Left ventricle myocardium inferior (tissue), 1 donor: ENCODE data around the gene CD99. TPM values are rescaled to one million over a fixed set of nuclear protein-coding genes. Genes with fewer than 3 reads are reported as not detected.

Experiments used
- DNase-seq: peaks from one replicate; pipeline ENCODE4 v3.0.0-alpha.2; 2020
- H3K27ac ChIP-seq: fragments of 200-600 bp; replicated peaks from 2 replicates; pipeline ENCODE4 v1.8.0; 2021
- H3K27me3 ChIP-seq: fragments of 200-600 bp; 2 replicates; pipeline ENCODE4 v1.8.0; 2021; ENCODE audit warnings: low read depth
- H3K36me3 ChIP-seq: fragments of 200-600 bp; 2 replicates; pipeline ENCODE4 v1.8.0; 2021
- H3K4me1 ChIP-seq: fragments of 200-600 bp; 2 replicates; pipeline ENCODE4 v1.8.0; 2021
- H3K4me3 ChIP-seq: fragments of 200-600 bp; 2 replicates; pipeline ENCODE4 v1.8.0; 2021; ENCODE audit warnings: mild to moderate bottlenecking, moderate library complexity
- H3K9me3 ChIP-seq: fragments of 200-600 bp; replicated peaks from 2 replicates; pipeline ENCODE4 v1.8.0; 2021
- intact Hi-C: fragments of 100-400 bp; cut with micrococcal nuclease; formaldehyde crosslinking; loops from one replicate; pipeline ENCODE4 v1.11.0; 2022
- total RNA-seq: library from RNA; stranded (reverse); fragmentation: NEBNext Ultra II Directional; extraction: Animal tissue kit (Norgen Biotek cat#: 25700); gene quantifications from one replicate; pipeline ENCODE4 v1.2.1, GENCODE V29; 2021
- TF ChIP-seq, protein P1 (sequence below): fragments of 200-600 bp; IDR thresholded peaks from 2 replicates; pipeline ENCODE4 v1.8.0; 2021; ENCODE audit warnings: antibody characterized with exemption, mild to moderate bottlenecking, borderline replicate concordance
- donor health status: DM: no; HTN: yes; CAD: no; lungs with severe emphysema.

Gene CD99
- total RNA-seq, 1 donor from 2014 or later: 306 TPM

DNA sequence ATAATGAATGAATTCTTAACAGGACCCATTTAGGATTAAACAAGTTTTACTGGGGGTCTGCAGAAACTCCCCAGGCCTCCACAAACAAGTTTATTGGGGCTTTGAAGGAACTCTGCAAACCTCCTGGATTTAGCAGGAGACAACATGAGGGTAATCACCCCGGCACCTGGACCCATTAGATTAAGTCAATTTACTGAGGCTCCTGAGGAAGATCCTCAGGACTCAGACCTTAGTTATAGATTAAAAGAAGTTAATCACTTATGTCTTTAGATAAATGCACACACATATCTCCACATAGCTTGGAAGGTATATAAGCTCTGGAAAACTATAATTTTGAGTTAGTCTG lies 90.1 kb downstream of the CD99 start:
- H3K27ac ChIP-seq: no peak overlapping the region
- no peak for DNase-seq

DNA sequence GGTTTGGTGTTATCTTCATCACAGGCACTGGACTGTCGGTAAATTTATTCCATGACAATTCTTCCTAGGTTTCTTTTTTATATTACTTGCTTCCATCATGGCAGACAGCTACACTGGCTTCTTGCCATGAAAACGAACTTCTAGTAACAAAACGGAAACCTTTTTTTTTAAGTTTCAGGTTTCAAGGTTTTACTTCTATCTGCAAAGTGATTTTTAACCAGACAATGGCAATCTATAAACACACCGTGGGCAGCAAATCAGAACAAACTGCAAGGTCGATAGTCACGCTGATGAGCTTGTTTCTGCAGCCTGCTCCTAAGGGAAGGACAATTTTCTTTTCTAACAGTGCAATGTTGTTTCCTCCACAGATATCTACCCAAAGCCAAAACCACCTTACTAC lies 90.6 kb downstream of the CD99 start:
- no peak overlapping the region for H3K27ac ChIP-seq
- H3K4me3 ChIP-seq: no peak overlapping the region
- DNase-seq: no peak
- intact Hi-C loops: no loop called here
- no peaks in the 10 kb centered on the region for H3K9me3 ChIP-seq
- peaks cover 28% of the 10 kb centered on the region for H3K27me3 ChIP-seq
- H3K4me1 ChIP-seq: no peaks in the 10 kb centered on the region
- TF ChIP-seq, protein P1, sequence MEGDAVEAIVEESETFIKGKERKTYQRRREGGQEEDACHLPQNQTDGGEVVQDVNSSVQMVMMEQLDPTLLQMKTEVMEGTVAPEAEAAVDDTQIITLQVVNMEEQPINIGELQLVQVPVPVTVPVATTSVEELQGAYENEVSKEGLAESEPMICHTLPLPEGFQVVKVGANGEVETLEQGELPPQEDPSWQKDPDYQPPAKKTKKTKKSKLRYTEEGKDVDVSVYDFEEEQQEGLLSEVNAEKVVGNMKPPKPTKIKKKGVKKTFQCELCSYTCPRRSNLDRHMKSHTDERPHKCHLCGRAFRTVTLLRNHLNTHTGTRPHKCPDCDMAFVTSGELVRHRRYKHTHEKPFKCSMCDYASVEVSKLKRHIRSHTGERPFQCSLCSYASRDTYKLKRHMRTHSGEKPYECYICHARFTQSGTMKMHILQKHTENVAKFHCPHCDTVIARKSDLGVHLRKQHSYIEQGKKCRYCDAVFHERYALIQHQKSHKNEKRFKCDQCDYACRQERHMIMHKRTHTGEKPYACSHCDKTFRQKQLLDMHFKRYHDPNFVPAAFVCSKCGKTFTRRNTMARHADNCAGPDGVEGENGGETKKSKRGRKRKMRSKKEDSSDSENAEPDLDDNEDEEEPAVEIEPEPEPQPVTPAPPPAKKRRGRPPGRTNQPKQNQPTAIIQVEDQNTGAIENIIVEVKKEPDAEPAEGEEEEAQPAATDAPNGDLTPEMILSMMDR: no peak
- no peaks in the 10 kb centered on the region for H3K36me3 ChIP-seq

More for the DNA sequence above, 90.1 kb downstream of the CD99 start:
- Histone ChIP-seq H3K9me3 (no peaks in the 10 kb centered on the region), H3K4me3 (no peak overlapping the region), H3K27me3 (peaks cover 31% of the 10 kb centered on the region), H3K4me1 (no peaks in the 10 kb centered on the region), H3K36me3 (no peaks in the 10 kb centered on the region)
- intact Hi-C loops: no loop called here
- TF ChIP-seq, protein P1: no peak

DNA sequence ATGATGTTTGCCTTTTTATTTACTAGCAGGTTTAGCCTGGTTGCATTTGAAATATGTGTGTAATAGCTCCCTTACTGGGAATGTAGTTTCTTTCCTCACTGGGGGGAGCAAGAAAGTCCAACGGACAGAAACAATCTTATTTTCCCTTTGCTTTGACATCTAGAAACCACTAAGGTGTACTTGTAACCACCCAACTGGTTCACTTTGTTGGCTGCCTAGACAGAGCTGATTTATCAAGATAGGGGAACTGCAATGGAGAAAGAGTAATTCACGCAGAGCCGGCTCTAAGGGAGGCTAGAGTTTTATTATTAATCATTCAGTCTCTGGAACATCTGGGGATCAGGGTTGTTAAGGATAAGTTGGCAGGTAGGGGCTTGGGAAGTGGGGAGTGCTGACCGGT lies 91.1 kb downstream of the CD99 start:
- Histone ChIP-seq H3K27me3 (peaks cover 24% of the 10 kb centered on the region), H3K9me3 (no peaks in the 10 kb centered on the region), H3K36me3 (no peaks in the 10 kb centered on the region), H3K27ac (no peak overlapping the region), H3K4me1 (no peaks in the 10 kb centered on the region), H3K4me3 (no peak overlapping the region)
- intact Hi-C loops: no loop called here
- TF ChIP-seq, protein P1: no peak
- no peak for DNase-seq

DNA sequence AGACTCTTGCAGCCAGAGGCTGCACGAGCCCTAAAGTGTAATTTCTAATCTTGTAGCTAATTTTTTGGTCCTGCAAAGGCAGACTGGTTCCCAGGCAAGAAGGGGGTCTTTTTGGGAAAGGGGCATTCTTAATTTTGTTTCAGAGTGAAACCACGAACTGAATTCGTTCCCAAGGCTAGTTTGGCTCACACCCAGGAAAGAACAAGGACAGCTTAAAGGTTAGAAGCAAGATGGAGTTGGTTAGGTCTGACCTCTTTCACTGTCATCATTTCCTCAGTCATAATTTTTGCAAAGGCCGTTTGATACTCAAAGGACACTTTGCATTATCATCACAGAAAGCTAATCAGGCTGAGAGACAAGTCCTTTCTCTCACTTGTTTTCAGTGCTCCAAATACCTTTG lies 91.7 kb downstream of the CD99 start:
- intact Hi-C loops: no loop called here
- TF ChIP-seq, protein P1: no peak

DNA sequence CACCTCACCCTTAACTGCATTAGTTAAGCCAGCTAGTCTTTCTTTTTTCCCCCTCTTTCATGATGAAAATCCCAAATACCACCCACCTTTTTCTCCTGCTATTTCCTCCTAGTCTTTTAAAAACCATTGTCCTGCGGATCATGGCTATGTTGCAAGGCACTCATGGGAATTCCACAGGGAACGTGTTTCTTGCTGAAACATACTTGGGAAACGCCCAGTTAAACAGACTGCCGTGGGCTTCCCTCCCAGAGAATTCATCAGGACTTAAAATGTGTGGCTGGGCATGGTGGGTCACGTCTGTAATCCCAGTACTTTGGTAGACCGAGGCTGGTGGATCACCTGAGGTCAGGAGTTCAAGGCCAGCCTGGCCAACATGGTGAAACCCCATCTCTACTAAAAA lies 92.9 kb downstream of the CD99 start:
- H3K4me1 ChIP-seq: no peaks in the 10 kb centered on the region
- peaks cover 7% of the 10 kb centered on the region for H3K27me3 ChIP-seq
- no peak for DNase-seq
- intact Hi-C loops: no loop called here
- TF ChIP-seq, protein P1: no peak
- no peaks in the 10 kb centered on the region for H3K36me3 ChIP-seq
- no peak overlapping the region for H3K27ac ChIP-seq
- H3K4me3 ChIP-seq: no peak overlapping the region
- no peaks in the 10 kb centered on the region for H3K9me3 ChIP-seq

More for the DNA sequence above, 91.7 kb downstream of the CD99 start:
- Histone ChIP-seq H3K9me3 (no peaks in the 10 kb centered on the region), H3K27ac (no peak overlapping the region), H3K36me3 (no peaks in the 10 kb centered on the region), H3K27me3 (peaks cover 19% of the 10 kb centered on the region), H3K4me1 (no peaks in the 10 kb centered on the region), H3K4me3 (no peak overlapping the region)
- DNase-seq: no peak

DNA sequence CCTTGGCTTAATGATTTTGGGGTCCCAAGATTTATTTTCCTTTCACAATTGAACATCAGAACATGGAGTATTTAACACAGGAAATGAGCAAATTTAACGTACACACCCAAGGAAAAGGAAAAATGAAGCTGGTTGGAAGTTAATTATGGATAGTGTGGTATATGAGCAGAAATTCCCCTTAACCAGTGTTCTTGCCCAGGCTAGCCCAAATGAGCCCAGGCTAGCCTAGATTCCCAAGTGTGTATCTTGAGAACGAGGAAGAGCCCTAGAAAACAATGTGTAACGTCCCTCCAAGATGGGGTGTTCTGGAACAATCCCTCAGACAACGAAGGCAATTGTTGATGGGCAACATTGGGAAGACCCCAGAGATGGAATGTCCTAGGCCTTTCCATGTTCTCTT lies 94.4 kb downstream of the CD99 start:
- H3K4me3 ChIP-seq: no peak overlapping the region
- H3K27ac ChIP-seq: no peak overlapping the region
- DNase-seq: no peak
- no peaks in the 10 kb centered on the region for H3K36me3 ChIP-seq
- intact Hi-C loops: no loop called here
- TF ChIP-seq, protein P1: no peak
- no peaks in the 10 kb centered on the region for H3K4me1 ChIP-seq
- no peaks in the 10 kb centered on the region for H3K27me3 ChIP-seq
- no peaks in the 10 kb centered on the region for H3K9me3 ChIP-seq
